ENCODE measurements around the gene ENAM. TPM values are rescaled to one million over a fixed set of nuclear protein-coding genes. Genes with fewer than 3 reads are reported as not detected.

The ENAM gene
- total and polyA plus RNA-seq, 10 of the 15 experiments (the other 5 are each of a cell fraction or from before 2014, with no cell fraction given), result 0.04 to 1.3 (median 0.21) TPM

- H3K27ac ChIP-seq (ENCODE audit: control insufficient read depth, insufficient read depth), result no peak overlapping the region
- POLR2A ChIA-PET, result no interaction called here
- H3K4me2 ChIP-seq (ENCODE audit: control insufficient read depth, insufficient read depth), result no peak overlapping the region
- no peak overlapping the region for H3K9ac ChIP-seq (ENCODE audit: control insufficient read depth, insufficient read depth, low read length)
- CTCF ChIA-PET, result no interaction called here
- in situ Hi-C loops (cut with MboI) (loop anchor here (25.0 kb wide), 2 partner anchors 1093 to 1668 kb away; no protein-coding TSS in a partner anchor), intact Hi-C loops (cut with micrococcal nuclease; ENCODE audit: unreplicated experiment) (no loop called here)
- WGBS (ENCODE audit: insufficient coverage, insufficient replicate concordance, low lambda C conversion rate, missing lambda C conversion rate), result 82% methylated on average over 4 of the region's 4 CpGs
- no peaks in the 10 kb centered on the region for H3K4me1 ChIP-seq (ENCODE audit: control insufficient read depth, insufficient read depth, low read length)
- SMC1A ChIA-PET (ENCODE audit: uncharacterized antibody, unreplicated experiment), result no interaction called here
- TF ChIP-seq TAF1 (IDR thresholded peaks at IDR 0.05; ENCODE audit: borderline replicate concordance, low read depth, low read length), result no peak
- TF ChIP-seq ZNF217 (IDR thresholded peaks at IDR 0.05), result no peak
- no peak for TF ChIP-seq ETV6 (conservative IDR thresholded peaks at IDR 0.05 in 1 of 2, IDR thresholded peaks at IDR 0.05 in 1 of 2; ENCODE audit: borderline replicate concordance in 1 of 2, low read depth in 1 of 2)
- no peak for TF ChIP-seq NFXL1 (IDR thresholded peaks at IDR 0.05; ENCODE audit: borderline replicate concordance)
- TF ChIP-seq SKIL (IDR thresholded peaks at IDR 0.05; ENCODE audit: low read depth, poor library complexity, severe bottlenecking), result no peak
- no peak for TF ChIP-seq ATF2 (IDR thresholded peaks at IDR 0.05; ENCODE audit: low read length)
- no peak for TF ChIP-seq ZNF384 (IDR thresholded peaks at IDR 0.05; ENCODE audit: borderline replicate concordance, low read depth, low read length)
- TF ChIP-seq KAT2A (conservative IDR thresholded peaks at IDR 0.05; ENCODE audit: control insufficient read depth, low read depth, low read length), result no peak
- no peak for TF ChIP-seq POU2F2 (IDR thresholded peaks at IDR 0.05; ENCODE audit: borderline replicate concordance, low read depth, low read length)
- peaks cover 0 to 3% of the 10 kb centered on the region in 2 experiments; a peak in 1 of 4 replicates for H3K27me3 ChIP-seq (replicated peaks in 1 of 2; ENCODE audit: control insufficient read depth in 2 of 2, insufficient read depth in 2 of 2, low read length in 1 of 2)
- RAD21 ChIA-PET (ENCODE audit: unreplicated experiment), result no interaction called here
- no peak for DNase-seq (ENCODE audit: low read depth, low spot score)
- no peaks in the 10 kb centered on the region for H4K20me1 ChIP-seq (ENCODE audit: control insufficient read depth, insufficient read depth)
- FAIRE-seq, result no peak
- H3K36me3 ChIP-seq (ENCODE audit: control insufficient read depth in 2 of 2, insufficient read depth in 2 of 2, low read length in 1 of 2), result no peaks in the 10 kb centered on the region
- BruUV-seq (replicated peaks), result no TSS peak
- no peaks in the 10 kb centered on the region for H3K79me2 ChIP-seq (ENCODE audit: control insufficient read depth, insufficient read depth, low read length)
- H3K9me3 ChIP-seq (replicated peaks; ENCODE audit: control insufficient read depth, insufficient read depth, low read length), result no peaks in the 10 kb centered on the region
- H3K4me3 ChIP-seq, result no peak overlapping the region
- H2AFZ ChIP-seq (ENCODE audit: control insufficient read depth, low read depth, low read length), result no peak overlapping the region
- no peak for ATAC-seq
Observed at GRCh38 chr4:70619288-70619687, 9.3 kb upstream of the ENAM start.

All from GM12878 (cell line).